ENCODE results near the gene TWF2.

Gene TWF2

DNA sequence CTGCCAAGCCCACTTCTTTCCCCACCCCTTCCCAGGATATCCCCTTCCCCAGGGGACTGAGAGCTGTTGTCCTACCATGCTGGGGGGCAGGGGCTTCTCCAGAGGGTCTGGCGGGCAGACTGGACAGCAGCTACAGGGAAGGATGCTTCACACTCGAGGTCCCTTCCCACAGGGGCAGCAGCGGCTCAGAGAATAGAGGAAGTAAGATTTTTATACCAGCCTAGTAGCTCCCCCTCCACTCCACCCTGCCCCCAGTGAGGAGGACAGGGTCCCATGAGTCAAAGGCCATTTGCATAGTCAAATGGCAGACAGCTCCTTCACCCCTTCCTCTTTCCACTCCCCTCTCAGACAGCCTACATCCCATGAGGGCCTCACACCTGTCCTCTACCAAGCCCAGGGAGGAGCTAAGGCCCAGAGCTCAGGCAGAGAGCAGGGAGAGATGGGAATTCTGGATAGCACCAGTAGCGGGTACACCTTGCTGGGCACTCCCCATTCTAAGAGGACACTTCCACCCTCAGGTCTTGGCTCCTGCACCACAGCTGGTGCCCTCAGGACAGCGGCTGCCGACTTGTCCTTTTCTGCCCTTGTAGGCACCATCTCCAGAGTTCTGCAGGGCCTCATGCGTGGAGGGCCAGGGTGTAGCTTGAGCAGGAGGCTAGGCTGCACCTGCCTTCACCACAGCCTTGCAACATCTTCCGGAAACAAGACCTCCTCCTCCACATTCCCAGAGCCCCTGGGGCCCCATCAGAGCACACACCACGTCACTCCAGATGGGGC is 13.3 kb downstream of the TWF2 start, which contains the start of gene TLR9:
Gene TLR9 (minus strand): TSS at position 194 of the 777 bp plus-strand sequence. CDS start 116 bp downstream, at position 78.
- TF ChIP-seq ZBTB7A (IDR thresholded peaks at IDR 0.05; ENCODE audit: low read depth) = no peak
- no peak for TF ChIP-seq YY1 (IDR thresholded peaks at IDR 0.05; ENCODE audit: low read depth)
- no peak for TF ChIP-seq RAD21 (IDR thresholded peaks at IDR 0.05; ENCODE audit: low read depth)
- TF ChIP-seq NFIC (IDR thresholded peaks at IDR 0.05) = no peak
- TF ChIP-seq TAF1 (IDR thresholded peaks at IDR 0.05; ENCODE audit: low read depth) = no peak
- no peak for TF ChIP-seq EP300 (IDR thresholded peaks at IDR 0.05; ENCODE audit: borderline replicate concordance)
- TF ChIP-seq, protein P1, sequence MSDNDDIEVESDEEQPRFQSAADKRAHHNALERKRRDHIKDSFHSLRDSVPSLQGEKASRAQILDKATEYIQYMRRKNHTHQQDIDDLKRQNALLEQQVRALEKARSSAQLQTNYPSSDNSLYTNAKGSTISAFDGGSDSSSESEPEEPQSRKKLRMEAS (IDR thresholded peaks at IDR 0.05) = no peak
- no peak for TF ChIP-seq FOXM1 (IDR thresholded peaks at IDR 0.05; ENCODE audit: borderline replicate concordance, low read depth)
- TF ChIP-seq TEAD4 (IDR thresholded peaks at IDR 0.05) = no peak

DNA sequence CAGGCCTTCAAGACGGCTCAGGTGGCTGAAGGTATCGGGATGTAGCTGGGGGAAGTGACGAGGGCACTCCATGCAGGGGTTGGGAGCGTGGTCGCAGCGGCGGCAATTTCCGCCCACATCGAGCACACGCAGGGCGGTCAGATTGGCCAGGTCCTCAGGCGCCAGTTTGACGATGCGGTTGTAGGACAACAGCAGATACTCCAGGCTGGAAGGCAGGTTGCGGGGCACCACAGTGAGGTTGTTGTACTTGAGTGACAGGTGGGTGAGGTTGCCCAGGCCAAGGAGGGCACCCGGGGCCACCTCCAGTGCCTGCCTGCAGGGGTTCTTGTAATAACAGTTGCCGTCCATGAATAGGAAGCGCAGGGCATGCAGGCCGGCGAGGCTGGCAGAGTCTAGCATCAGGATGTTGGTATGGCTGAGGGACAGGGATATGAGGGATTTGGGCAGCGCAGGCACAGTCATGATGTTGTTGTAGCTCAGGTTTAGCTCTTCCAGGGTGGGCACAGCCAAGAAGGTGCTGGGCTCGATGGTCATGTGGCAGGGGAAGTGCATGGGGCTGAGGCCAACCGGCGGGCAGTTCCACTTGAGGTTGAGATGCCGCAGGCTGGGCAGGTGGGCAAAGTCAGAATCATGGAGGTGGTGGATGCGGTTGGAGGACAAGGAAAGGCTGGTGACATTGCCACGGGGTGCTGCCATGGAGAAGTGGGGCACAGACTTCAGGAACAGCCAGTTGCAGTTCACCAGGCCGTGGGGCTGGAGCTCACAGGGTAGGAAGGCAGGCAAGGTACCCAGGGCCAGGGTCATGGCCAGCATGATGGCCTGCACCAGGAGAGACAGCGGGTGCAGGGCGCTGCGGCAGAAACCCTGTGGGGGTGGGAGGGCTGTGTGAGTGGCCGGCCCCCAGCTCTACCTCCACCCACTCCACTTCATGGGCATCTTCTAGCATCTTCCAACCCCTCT is 15.2 kb downstream of the TWF2 start:
- TF ChIP-seq, protein P1 (IDR thresholded peaks at IDR 0.05) = no peak
- TF ChIP-seq ZBTB7A (IDR thresholded peaks at IDR 0.05; ENCODE audit: low read depth) (no peak), TCF12 (IDR thresholded peaks at IDR 0.05; ENCODE audit: low read depth) (no peak), CEBPB (IDR thresholded peaks at IDR 0.05) (no peak), EP300 (IDR thresholded peaks at IDR 0.05; ENCODE audit: borderline replicate concordance) (no peak), EGR1 (IDR thresholded peaks at IDR 0.05) (no peak), CREB1 (IDR thresholded peaks at IDR 0.05; ENCODE audit: low read depth) (no peak), RAD21 (IDR thresholded peaks at IDR 0.05; ENCODE audit: low read depth) (no peak), NFIC (IDR thresholded peaks at IDR 0.05) (no peak), TEAD4 (IDR thresholded peaks at IDR 0.05) (no peak), TAF1 (IDR thresholded peaks at IDR 0.05; ENCODE audit: low read depth) (no peak), YY1 (IDR thresholded peaks at IDR 0.05; ENCODE audit: low read depth) (no peak), FOXM1 (IDR thresholded peaks at IDR 0.05; ENCODE audit: borderline replicate concordance, low read depth) (no peak)
- TF ChIP-seq, protein P2, sequence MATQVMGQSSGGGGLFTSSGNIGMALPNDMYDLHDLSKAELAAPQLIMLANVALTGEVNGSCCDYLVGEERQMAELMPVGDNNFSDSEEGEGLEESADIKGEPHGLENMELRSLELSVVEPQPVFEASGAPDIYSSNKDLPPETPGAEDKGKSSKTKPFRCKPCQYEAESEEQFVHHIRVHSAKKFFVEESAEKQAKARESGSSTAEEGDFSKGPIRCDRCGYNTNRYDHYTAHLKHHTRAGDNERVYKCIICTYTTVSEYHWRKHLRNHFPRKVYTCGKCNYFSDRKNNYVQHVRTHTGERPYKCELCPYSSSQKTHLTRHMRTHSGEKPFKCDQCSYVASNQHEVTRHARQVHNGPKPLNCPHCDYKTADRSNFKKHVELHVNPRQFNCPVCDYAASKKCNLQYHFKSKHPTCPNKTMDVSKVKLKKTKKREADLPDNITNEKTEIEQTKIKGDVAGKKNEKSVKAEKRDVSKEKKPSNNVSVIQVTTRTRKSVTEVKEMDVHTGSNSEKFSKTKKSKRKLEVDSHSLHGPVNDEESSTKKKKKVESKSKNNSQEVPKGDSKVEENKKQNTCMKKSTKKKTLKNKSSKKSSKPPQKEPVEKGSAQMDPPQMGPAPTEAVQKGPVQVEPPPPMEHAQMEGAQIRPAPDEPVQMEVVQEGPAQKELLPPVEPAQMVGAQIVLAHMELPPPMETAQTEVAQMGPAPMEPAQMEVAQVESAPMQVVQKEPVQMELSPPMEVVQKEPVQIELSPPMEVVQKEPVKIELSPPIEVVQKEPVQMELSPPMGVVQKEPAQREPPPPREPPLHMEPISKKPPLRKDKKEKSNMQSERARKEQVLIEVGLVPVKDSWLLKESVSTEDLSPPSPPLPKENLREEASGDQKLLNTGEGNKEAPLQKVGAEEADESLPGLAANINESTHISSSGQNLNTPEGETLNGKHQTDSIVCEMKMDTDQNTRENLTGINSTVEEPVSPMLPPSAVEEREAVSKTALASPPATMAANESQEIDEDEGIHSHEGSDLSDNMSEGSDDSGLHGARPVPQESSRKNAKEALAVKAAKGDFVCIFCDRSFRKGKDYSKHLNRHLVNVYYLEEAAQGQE (IDR thresholded peaks at IDR 0.05; ENCODE audit: low read depth) = no peak
- TF ChIP-seq, protein P3, sequence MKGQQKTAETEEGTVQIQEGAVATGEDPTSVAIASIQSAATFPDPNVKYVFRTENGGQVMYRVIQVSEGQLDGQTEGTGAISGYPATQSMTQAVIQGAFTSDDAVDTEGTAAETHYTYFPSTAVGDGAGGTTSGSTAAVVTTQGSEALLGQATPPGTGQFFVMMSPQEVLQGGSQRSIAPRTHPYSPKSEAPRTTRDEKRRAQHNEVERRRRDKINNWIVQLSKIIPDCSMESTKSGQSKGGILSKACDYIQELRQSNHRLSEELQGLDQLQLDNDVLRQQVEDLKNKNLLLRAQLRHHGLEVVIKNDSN (IDR thresholded peaks at IDR 0.05) = no peak

DNA sequence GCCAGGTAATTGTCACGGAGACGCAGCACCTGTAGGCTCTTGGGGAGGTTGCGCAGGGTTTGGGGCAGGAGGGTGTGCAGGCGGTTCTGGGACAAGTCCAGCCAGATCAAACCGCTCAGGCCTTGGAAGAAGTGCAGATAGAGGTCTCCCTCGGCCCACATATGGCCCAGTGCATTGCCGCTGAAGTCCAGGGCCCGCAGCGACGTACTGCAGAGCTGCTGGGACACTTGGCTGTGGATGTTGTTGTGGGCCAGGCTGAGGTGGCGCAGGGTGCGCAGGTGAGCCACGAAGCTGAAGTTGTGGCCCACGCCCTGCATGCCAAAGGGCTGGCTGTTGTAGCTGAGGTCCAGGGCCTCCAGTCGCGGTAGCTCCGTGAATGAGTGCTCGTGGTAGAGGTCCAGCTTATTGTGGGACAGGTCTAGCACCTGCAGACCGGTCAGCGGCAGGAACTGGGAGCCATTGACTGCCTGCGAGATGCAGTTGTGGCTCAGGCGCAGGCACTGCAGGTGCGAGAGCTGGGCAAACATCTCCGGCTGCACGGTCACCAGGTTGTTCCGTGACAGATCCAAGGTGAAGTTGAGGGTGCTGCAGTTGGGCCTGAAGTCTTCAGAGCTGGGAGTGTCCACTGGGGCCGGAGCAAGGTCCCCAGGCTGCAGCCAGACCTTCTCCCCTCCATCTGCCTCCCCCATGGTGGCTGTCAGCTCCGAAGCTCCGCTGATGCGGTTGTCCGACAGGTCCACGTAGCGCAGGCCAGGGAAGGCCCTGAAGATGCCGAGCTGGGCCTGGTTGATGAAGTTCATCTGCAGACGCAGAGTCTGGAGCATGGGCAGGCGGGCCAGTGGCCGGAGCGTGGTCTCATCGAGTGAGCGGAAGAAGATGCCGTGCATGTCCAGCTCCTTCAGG is 16.4 kb downstream of the TWF2 start:
- TF ChIP-seq, protein P3 (IDR thresholded peaks at IDR 0.05) = no peak
- no peak for TF ChIP-seq RAD21 (IDR thresholded peaks at IDR 0.05; ENCODE audit: low read depth)
- no peak for TF ChIP-seq CEBPB (IDR thresholded peaks at IDR 0.05)
- TF ChIP-seq YY1 (IDR thresholded peaks at IDR 0.05; ENCODE audit: low read depth) = no peak
- TF ChIP-seq, protein P1 (IDR thresholded peaks at IDR 0.05) = no peak
- no peak for TF ChIP-seq NFIC (IDR thresholded peaks at IDR 0.05)
- no peak for TF ChIP-seq ZBTB7A (IDR thresholded peaks at IDR 0.05; ENCODE audit: low read depth)
- TF ChIP-seq EGR1 (IDR thresholded peaks at IDR 0.05) = no peak
- TF ChIP-seq TEAD4 (IDR thresholded peaks at IDR 0.05) = no peak
- TF ChIP-seq, protein P2 (IDR thresholded peaks at IDR 0.05; ENCODE audit: low read depth) = no peak
- no peak for TF ChIP-seq EP300 (IDR thresholded peaks at IDR 0.05; ENCODE audit: borderline replicate concordance)
- TF ChIP-seq TCF12 (IDR thresholded peaks at IDR 0.05; ENCODE audit: low read depth) = no peak
- TF ChIP-seq FOXM1 (IDR thresholded peaks at IDR 0.05; ENCODE audit: borderline replicate concordance, low read depth) = no peak
- TF ChIP-seq TAF1 (IDR thresholded peaks at IDR 0.05; ENCODE audit: low read depth) = no peak
- no peak for TF ChIP-seq CREB1 (IDR thresholded peaks at IDR 0.05; ENCODE audit: low read depth)
